HEK293T (cell line): ENCODE results near the gene MITF.

ENCODE experiments used
- ARNT ChIP-seq: fragments of 450-650 bp; IDR thresholded peaks from 2 replicates; pipeline ENCODE4 v1.6.1; 2017; ENCODE audit warnings: mild to moderate bottlenecking
- BHLHE40 ChIP-seq: fragments of 450-650 bp; IDR thresholded peaks from 2 replicates; pipeline ENCODE4 v1.6.1; 2016; ENCODE audit warnings: mild to moderate bottlenecking, moderate library complexity, borderline replicate concordance
- FOXA1 ChIP-seq: fragments of 450-650 bp; IDR thresholded peaks from 2 replicates; pipeline ENCODE4 v1.6.1; 2016; ENCODE audit warnings: mild to moderate bottlenecking
- FOXK2 ChIP-seq: fragments of 450-650 bp; IDR thresholded peaks from 2 replicates; pipeline ENCODE4 v1.6.1; 2016; ENCODE audit warnings: mild to moderate bottlenecking
- FOXM1 ChIP-seq: fragments of 450-650 bp; IDR thresholded peaks from 2 replicates; pipeline ENCODE4 v1.6.1; 2017; ENCODE audit warnings: mild to moderate bottlenecking, borderline replicate concordance
- HDGF ChIP-seq: fragments of 450-650 bp; IDR thresholded peaks from 2 replicates; pipeline ENCODE4 v1.6.1; 2017; ENCODE audit warnings: antibody characterized with exemption, borderline replicate concordance
- LEF1 ChIP-seq: fragments of 450-650 bp; IDR thresholded peaks from 2 replicates; pipeline ENCODE4 v1.6.1; 2017; ENCODE audit warnings: mild to moderate bottlenecking, borderline replicate concordance
- SP1 ChIP-seq: fragments of 450-650 bp; IDR thresholded peaks from 2 replicates; pipeline ENCODE4 v1.6.1; 2017
- SUZ12 ChIP-seq: fragments of 450-650 bp; IDR thresholded peaks from 2 replicates; pipeline ENCODE4 v1.6.1; 2016; ENCODE audit warnings: mild to moderate bottlenecking
- ZNF384 ChIP-seq: fragments of 450-650 bp; IDR thresholded peaks from 2 replicates; pipeline ENCODE4 v1.6.1; 2016

GRCh38 chr3:69882560-69882959 is 143.3 kb downstream of the MITF start:
- TF ChIP-seq BHLHE40: no peak
- TF ChIP-seq FOXK2: no peak
- TF ChIP-seq LEF1: no peak
- no peak for TF ChIP-seq SUZ12
- TF ChIP-seq FOXM1: no peak
- TF ChIP-seq ZNF384: no peak
- TF ChIP-seq SP1: no peak
- TF ChIP-seq ARNT: no peak
- no peak for TF ChIP-seq FOXA1
- no peak for TF ChIP-seq HDGF
